HG02938 (cell line): ENCODE results near the gene IFNAR2.
A peak's percentile ranks its signal among the peaks of the same experiment; 100 is the strongest.
"Not testable (repeated sequence)": the region's sequence is repeated elsewhere in the genome, so short reads cannot be mapped to it uniquely, and the experiment has no call there.

Experiments
- ATAC-seq: cut with Tn5 transposase; IDR thresholded peaks from one replicate; pipeline ENCODE4 v1.9.1; 2021; ENCODE audit warnings: mild to moderate bottlenecking, moderate library complexity; ENCODE audit not compliant: unreplicated experiment

Gene IFNAR2

GRCh38 chr21:33241846-33242245 lies 12.1 kb downstream of the IFNAR2 start:
- ATAC-seq, result no peak

- not testable (repeated sequence) for ATAC-seq
These were observed 13.1 kb downstream of the IFNAR2 start for GRCh38 chr21:33242846-33243245.

GRCh38 chr21:33244082-33244778 lies 14.5 kb downstream of the IFNAR2 start:
- no peak for ATAC-seq

GRCh38 chr21:33244779-33245105 lies 15.0 kb downstream of the IFNAR2 start:
- ATAC-seq, result no peak

- no peak for ATAC-seq
These were observed 15.7 kb downstream of the IFNAR2 start for GRCh38 chr21:33245289-33245918.

GRCh38 chr21:33246506-33246905 lies 16.8 kb downstream of the IFNAR2 start:
- no peak for ATAC-seq

GRCh38 chr21:33246963-33247362 lies 17.2 kb downstream of the IFNAR2 start:
- no peak for ATAC-seq

- ATAC-seq, result no peak
These were observed 17.9 kb downstream of the IFNAR2 start for GRCh38 chr21:33247599-33247998.

GRCh38 chr21:33249331-33250002 lies 19.7 kb downstream of the IFNAR2 start:
- no peak for ATAC-seq

GRCh38 chr21:33251119-33251518 lies 21.4 kb downstream of the IFNAR2 start:
- no peak for ATAC-seq

GRCh38 chr21:33253382-33253781 lies 23.6 kb downstream of the IFNAR2 start:
- ATAC-seq, result not testable (repeated sequence)

GRCh38 chr21:33254766-33255165 lies 25.0 kb downstream of the IFNAR2 start:
- no peak for ATAC-seq

- ATAC-seq, result no peak
These were observed 25.7 kb downstream of the IFNAR2 start for GRCh38 chr21:33255404-33255803.

- ATAC-seq, result no peak
These were observed 26.3 kb downstream of the IFNAR2 start for GRCh38 chr21:33256019-33256418.

GRCh38 chr21:33257094-33257803 lies 27.5 kb downstream of the IFNAR2 start:
- ATAC-seq, result no peak

GRCh38 chr21:33258475-33258874 lies 28.7 kb downstream of the IFNAR2 start:
- no peak for ATAC-seq

- no peak for ATAC-seq
These were observed 29.7 kb downstream of the IFNAR2 start for GRCh38 chr21:33259428-33259827.

GRCh38 chr21:33259995-33260394 lies 30.3 kb downstream of the IFNAR2 start:
- ATAC-seq, result no peak

- no peak for ATAC-seq
These were observed 31.9 kb downstream of the IFNAR2 start for GRCh38 chr21:33261635-33262034.

GRCh38 chr21:33262921-33263320 lies 33.2 kb downstream of the IFNAR2 start:
- no peak for ATAC-seq

GRCh38 chr21:33264561-33264960 lies 34.8 kb downstream of the IFNAR2 start:
- no peak for ATAC-seq

- peak; percentile 37 for ATAC-seq
These were observed 35.9 kb downstream of the IFNAR2 start for GRCh38 chr21:33265664-33266049.
